ENCODE data around the gene VPS72. TPM values are rescaled to one million over a fixed set of nuclear protein-coding genes. Genes with fewer than 3 reads are reported as not detected.

Gene VPS72
- total RNA-seq, 2 donors from 2014 or later = 23.4 to 32.1 TPM

GRCh38 chr1:151142411-151143056, 47.5 kb downstream of the VPS72 start:
- Histone ChIP-seq H3K36me3 (peaks cover 19% of the 10 kb centered on the region), H3K4me3 (peak overlapping the region in 1 of 2 donors; percentile 11)

GRCh38 chr1:151137789-151138188, 52.2 kb downstream of the VPS72 start:
- Histone ChIP-seq H3K36me3 (peaks cover 40% of the 10 kb centered on the region), H3K4me3 (no peak overlapping the region), H3K9me3 (no peaks in the 10 kb centered on the region), H3K27me3 (no peaks in the 10 kb centered on the region), H3K4me1 (peaks cover 0 to 9% of the 10 kb centered on the region in 2 donors), H3K27ac (no peak overlapping the region)
- no peak for TF ChIP-seq CTCF (IDR thresholded peaks at IDR 0.05)
- DNase-seq (ENCODE audit: low spot score) = no peak

More at GRCh38 chr1:151142411-151143056, 47.5 kb downstream of the VPS72 start:
- Histone ChIP-seq H3K27me3 (no peaks in the 10 kb centered on the region), H3K4me1 (peaks cover 0 to 47% of the 10 kb centered on the region in 2 donors), H3K9me3 (no peaks in the 10 kb centered on the region), H3K27ac (peak overlapping the region; percentile 88 to 92)
- no peak for DNase-seq (ENCODE audit: low spot score)
- TF ChIP-seq CTCF (IDR thresholded peaks at IDR 0.05) = no peak

GRCh38 chr1:151135433-151136385, 54.3 kb downstream of the VPS72 start:
- TF ChIP-seq CTCF (IDR thresholded peaks at IDR 0.05) = no peak
- peaks cover 40% of the 10 kb centered on the region for H3K36me3 ChIP-seq
- no peak overlapping the region for H3K4me3 ChIP-seq
- no peaks in the 10 kb centered on the region for H3K9me3 ChIP-seq
- peaks cover 0 to 18% of the 10 kb centered on the region in 2 donors for H3K4me1 ChIP-seq
- H3K27ac ChIP-seq = no peak overlapping the region
- H3K27me3 ChIP-seq = no peaks in the 10 kb centered on the region
- DNase-seq (ENCODE audit: low spot score) = no peak

GRCh38 chr1:151134991-151135390, 55.0 kb downstream of the VPS72 start:
- no peaks in the 10 kb centered on the region for H3K9me3 ChIP-seq
- H3K4me3 ChIP-seq = no peak overlapping the region
- no peak for DNase-seq (ENCODE audit: low spot score)
- no peak for TF ChIP-seq CTCF (IDR thresholded peaks at IDR 0.05)
- H3K27ac ChIP-seq = no peak overlapping the region
- H3K4me1 ChIP-seq = peaks cover 0 to 22% of the 10 kb centered on the region in 2 donors
- H3K27me3 ChIP-seq = no peaks in the 10 kb centered on the region
- peaks cover 39% of the 10 kb centered on the region for H3K36me3 ChIP-seq

GRCh38 chr1:151134396-151134795, 55.6 kb downstream of the VPS72 start:
- H3K4me1 ChIP-seq = peaks cover 0 to 22% of the 10 kb centered on the region in 2 donors
- H3K9me3 ChIP-seq = no peaks in the 10 kb centered on the region
- peaks cover 33% of the 10 kb centered on the region for H3K36me3 ChIP-seq
- DNase-seq (ENCODE audit: low spot score) = no peak
- H3K27me3 ChIP-seq = no peaks in the 10 kb centered on the region
- no peak overlapping the region for H3K4me3 ChIP-seq
- no peak for TF ChIP-seq CTCF (IDR thresholded peaks at IDR 0.05)
- no peak overlapping the region for H3K27ac ChIP-seq

Data from right atrium auricular region (tissue), 2 donors.